ENCODE measurements around the gene ESPNL. TPM values are rescaled to one million over a fixed set of nuclear protein-coding genes. Genes with fewer than 3 reads are reported as not detected.

The ESPNL gene
- total and polyA plus RNA-seq, 9 of the 15 experiments (the other 6 are each of a cell fraction or from before 2014, with no cell fraction given): 0.03 to 0.09 (median 0.05) TPM; not detected in 3

DNA sequence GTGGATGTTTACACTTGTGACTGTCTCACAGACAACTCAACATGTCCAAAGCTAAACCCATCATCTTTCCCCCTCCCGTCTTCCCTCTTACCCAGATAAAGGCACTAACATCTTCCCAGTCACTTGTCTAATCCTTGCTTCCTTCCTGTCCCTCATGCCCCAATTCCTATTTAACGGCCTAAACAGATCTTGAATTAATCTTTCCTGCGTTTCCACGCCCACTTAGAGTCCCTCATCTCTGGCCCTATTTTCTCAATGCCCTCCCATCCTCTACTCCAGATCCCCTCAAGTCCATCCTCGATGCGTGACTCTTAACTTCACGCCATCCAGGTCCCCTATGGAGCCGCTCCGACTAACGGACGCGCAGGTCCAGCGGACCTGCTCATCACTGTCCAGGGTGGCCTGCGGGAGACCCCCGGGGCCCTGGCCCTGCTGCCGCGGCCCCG, 40.0 kb upstream of the ESPNL start (continued):
- TF ChIP-seq, protein P1, sequence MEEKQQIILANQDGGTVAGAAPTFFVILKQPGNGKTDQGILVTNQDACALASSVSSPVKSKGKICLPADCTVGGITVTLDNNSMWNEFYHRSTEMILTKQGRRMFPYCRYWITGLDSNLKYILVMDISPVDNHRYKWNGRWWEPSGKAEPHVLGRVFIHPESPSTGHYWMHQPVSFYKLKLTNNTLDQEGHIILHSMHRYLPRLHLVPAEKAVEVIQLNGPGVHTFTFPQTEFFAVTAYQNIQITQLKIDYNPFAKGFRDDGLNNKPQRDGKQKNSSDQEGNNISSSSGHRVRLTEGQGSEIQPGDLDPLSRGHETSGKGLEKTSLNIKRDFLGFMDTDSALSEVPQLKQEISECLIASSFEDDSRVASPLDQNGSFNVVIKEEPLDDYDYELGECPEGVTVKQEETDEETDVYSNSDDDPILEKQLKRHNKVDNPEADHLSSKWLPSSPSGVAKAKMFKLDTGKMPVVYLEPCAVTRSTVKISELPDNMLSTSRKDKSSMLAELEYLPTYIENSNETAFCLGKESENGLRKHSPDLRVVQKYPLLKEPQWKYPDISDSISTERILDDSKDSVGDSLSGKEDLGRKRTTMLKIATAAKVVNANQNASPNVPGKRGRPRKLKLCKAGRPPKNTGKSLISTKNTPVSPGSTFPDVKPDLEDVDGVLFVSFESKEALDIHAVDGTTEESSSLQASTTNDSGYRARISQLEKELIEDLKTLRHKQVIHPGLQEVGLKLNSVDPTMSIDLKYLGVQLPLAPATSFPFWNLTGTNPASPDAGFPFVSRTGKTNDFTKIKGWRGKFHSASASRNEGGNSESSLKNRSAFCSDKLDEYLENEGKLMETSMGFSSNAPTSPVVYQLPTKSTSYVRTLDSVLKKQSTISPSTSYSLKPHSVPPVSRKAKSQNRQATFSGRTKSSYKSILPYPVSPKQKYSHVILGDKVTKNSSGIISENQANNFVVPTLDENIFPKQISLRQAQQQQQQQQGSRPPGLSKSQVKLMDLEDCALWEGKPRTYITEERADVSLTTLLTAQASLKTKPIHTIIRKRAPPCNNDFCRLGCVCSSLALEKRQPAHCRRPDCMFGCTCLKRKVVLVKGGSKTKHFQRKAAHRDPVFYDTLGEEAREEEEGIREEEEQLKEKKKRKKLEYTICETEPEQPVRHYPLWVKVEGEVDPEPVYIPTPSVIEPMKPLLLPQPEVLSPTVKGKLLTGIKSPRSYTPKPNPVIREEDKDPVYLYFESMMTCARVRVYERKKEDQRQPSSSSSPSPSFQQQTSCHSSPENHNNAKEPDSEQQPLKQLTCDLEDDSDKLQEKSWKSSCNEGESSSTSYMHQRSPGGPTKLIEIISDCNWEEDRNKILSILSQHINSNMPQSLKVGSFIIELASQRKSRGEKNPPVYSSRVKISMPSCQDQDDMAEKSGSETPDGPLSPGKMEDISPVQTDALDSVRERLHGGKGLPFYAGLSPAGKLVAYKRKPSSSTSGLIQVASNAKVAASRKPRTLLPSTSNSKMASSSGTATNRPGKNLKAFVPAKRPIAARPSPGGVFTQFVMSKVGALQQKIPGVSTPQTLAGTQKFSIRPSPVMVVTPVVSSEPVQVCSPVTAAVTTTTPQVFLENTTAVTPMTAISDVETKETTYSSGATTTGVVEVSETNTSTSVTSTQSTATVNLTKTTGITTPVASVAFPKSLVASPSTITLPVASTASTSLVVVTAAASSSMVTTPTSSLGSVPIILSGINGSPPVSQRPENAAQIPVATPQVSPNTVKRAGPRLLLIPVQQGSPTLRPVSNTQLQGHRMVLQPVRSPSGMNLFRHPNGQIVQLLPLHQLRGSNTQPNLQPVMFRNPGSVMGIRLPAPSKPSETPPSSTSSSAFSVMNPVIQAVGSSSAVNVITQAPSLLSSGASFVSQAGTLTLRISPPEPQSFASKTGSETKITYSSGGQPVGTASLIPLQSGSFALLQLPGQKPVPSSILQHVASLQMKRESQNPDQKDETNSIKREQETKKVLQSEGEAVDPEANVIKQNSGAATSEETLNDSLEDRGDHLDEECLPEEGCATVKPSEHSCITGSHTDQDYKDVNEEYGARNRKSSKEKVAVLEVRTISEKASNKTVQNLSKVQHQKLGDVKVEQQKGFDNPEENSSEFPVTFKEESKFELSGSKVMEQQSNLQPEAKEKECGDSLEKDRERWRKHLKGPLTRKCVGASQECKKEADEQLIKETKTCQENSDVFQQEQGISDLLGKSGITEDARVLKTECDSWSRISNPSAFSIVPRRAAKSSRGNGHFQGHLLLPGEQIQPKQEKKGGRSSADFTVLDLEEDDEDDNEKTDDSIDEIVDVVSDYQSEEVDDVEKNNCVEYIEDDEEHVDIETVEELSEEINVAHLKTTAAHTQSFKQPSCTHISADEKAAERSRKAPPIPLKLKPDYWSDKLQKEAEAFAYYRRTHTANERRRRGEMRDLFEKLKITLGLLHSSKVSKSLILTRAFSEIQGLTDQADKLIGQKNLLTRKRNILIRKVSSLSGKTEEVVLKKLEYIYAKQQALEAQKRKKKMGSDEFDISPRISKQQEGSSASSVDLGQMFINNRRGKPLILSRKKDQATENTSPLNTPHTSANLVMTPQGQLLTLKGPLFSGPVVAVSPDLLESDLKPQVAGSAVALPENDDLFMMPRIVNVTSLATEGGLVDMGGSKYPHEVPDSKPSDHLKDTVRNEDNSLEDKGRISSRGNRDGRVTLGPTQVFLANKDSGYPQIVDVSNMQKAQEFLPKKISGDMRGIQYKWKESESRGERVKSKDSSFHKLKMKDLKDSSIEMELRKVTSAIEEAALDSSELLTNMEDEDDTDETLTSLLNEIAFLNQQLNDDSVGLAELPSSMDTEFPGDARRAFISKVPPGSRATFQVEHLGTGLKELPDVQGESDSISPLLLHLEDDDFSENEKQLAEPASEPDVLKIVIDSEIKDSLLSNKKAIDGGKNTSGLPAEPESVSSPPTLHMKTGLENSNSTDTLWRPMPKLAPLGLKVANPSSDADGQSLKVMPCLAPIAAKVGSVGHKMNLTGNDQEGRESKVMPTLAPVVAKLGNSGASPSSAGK (IDR thresholded peaks at IDR 0.05): peak; percentile 49; the same call in 1 of the 2 replicates
- TF ChIP-seq ETV6 (IDR thresholded peaks at IDR 0.05; ENCODE audit: borderline replicate concordance in 1 of 2, low read depth in 2 of 2, low read length in 1 of 2): no peak
- TF ChIP-seq ETV6 (CRISPR knock-in tag; IDR thresholded peaks at IDR 0.05; ENCODE audit: borderline replicate concordance): no peak
- TF ChIP-seq ZNF699 (CRISPR knock-in tag; IDR thresholded peaks at IDR 0.05; ENCODE audit: insufficient replicate concordance): no peak
- no peak for TF ChIP-seq ZNF212 (CRISPR knock-in tag; IDR thresholded peaks at IDR 0.05)
- no peak for TF ChIP-seq CBX5 (IDR thresholded peaks at IDR 0.05; ENCODE audit: borderline replicate concordance, low read depth)
- TF ChIP-seq TCF3 (CRISPR knock-in tag; IDR thresholded peaks at IDR 0.05): no peak
- TF ChIP-seq ZNF77 (CRISPR knock-in tag; IDR thresholded peaks at IDR 0.05): no peak
- TF ChIP-seq, protein P2, sequence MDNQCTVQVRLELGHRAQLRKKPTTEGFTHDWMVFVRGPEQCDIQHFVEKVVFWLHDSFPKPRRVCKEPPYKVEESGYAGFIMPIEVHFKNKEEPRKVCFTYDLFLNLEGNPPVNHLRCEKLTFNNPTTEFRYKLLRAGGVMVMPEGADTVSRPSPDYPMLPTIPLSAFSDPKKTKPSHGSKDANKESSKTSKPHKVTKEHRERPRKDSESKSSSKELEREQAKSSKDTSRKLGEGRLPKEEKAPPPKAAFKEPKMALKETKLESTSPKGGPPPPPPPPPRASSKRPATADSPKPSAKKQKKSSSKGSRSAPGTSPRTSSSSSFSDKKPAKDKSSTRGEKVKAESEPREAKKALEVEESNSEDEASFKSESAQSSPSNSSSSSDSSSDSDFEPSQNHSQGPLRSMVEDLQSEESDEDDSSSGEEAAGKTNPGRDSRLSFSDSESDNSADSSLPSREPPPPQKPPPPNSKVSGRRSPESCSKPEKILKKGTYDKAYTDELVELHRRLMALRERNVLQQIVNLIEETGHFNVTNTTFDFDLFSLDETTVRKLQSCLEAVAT (IDR thresholded peaks at IDR 0.05): peak in 1 of 2 experiments; percentile 51; a peak in 1 of 4 replicates
- TF ChIP-seq ARID1B (IDR thresholded peaks at IDR 0.05): 0 out of 2 replicates have a peak, but pooled peaks have one; percentile 21
- TF ChIP-seq WHSC1 (IDR thresholded peaks at IDR 0.05; ENCODE audit: low read length): no peak
- TF ChIP-seq, protein P3, sequence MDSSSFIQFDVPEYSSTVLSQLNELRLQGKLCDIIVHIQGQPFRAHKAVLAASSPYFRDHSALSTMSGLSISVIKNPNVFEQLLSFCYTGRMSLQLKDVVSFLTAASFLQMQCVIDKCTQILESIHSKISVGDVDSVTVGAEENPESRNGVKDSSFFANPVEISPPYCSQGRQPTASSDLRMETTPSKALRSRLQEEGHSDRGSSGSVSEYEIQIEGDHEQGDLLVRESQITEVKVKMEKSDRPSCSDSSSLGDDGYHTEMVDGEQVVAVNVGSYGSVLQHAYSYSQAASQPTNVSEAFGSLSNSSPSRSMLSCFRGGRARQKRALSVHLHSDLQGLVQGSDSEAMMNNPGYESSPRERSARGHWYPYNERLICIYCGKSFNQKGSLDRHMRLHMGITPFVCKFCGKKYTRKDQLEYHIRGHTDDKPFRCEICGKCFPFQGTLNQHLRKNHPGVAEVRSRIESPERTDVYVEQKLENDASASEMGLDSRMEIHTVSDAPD (CRISPR knock-in tag; IDR thresholded peaks at IDR 0.05): no peak
- TF ChIP-seq, protein P4, sequence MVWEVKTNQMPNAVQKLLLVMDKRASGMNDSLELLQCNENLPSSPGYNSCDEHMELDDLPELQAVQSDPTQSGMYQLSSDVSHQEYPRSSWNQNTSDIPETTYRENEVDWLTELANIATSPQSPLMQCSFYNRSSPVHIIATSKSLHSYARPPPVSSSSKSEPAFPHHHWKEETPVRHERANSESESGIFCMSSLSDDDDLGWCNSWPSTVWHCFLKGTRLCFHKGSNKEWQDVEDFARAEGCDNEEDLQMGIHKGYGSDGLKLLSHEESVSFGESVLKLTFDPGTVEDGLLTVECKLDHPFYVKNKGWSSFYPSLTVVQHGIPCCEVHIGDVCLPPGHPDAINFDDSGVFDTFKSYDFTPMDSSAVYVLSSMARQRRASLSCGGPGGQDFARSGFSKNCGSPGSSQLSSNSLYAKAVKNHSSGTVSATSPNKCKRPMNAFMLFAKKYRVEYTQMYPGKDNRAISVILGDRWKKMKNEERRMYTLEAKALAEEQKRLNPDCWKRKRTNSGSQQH (CRISPR knock-in tag; IDR thresholded peaks at IDR 0.05): peak; percentile 34; the same call in 1 of the 2 replicates
